NCI-H345 treated with DMSO at 0.1 percent for 48 hours (cell line): ENCODE results near the gene CLSTN2.

Experiments used
- DNase-seq: peaks from one replicate; lab custom pipeline; 2025; ENCODE audit not compliant: unreplicated experiment; lab: John Stamatoyannopoulos, UW

The CLSTN2 gene

DNA sequence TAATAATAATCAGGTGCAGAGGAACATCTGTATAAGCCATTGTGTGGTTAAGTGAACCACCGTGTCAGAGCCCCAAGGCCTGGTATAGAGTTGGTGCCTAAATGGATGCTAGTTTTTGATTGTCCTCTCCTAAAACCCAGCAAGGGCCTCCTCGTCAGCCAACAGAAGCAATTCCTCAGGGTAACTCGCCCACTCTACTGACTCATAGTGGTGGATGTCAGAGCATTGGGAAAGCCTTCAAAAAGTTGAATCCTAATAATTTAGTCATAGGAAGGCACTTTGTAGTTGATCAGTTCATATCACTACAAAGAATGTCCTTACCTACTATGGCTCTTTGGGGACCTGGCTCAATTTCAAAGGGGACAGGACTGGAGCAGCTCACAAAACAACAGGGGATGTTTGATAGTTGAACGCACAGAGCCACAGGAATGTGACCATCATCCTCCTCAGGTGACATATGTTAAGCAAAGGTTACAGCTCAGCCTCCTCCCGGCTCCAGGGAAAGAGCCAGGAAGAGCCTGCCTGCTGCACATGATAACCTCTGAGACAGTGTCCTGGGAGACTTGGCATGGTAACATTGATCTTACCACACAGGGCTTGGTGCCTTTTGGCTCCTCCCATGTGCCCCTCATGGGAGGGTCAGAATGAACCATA lies 338.7 kb downstream of the CLSTN2 start:
- no peak for DNase-seq

DNA sequence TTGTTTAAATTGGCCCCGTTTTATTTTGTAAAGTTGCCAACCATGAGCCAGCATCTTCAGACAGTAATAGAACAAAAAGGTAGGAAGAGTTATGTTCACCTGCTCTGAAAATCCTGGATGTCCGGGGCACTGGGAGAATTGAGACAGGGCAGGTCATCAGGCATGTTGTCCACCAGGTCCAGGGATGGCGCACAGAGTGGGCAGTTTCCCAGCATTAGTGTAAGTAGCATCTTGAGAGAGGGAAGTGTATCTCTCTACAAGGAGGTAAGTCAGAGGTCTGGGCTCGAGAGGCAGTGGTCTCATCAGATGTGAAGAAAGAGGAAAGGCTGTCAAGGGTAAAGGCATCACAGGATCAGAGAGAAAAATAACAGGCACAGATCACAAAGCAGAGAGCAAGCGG lies 339.4 kb downstream of the CLSTN2 start:
- no peak for DNase-seq

DNA sequence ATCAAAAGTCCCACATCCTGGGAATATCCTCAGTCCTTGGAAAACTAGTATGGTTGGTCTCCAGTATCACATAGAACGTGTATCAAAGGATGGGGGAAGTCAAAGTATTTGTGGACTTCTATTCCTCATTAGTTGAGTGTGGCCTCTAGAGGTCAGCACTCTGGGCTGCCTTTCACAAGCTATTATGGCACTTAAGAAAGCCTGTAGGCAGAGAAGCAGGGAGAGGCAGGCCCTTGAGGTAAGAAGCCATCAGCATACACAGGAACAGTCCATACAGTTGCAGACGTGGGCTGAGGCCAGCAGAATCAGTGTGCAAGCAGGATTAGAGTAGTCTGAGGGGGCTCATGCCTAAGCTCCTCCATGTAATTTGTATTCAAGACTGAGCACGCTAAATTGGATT lies 341.7 kb downstream of the CLSTN2 start:
- no peak for DNase-seq

DNA sequence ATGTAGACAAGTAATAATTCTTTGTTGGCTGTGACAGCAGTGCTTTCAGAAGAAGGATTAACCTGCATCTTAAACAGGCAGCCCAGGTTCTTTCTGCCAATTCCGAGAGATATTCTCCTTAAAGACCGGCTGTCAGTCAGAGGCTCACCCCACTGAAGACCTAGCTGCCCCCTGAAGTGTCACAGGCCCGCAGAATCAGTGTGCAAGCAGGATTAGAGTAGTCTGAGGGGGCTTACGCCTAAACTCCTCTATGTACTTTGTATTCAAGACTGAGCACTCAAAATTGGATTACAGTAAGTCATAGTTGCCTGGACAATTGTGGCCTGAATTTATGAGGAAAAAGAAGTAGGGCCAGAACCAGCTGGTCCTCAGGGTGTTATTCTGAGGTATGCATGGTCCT lies 342.9 kb downstream of the CLSTN2 start:
- DNase-seq: no peak

DNA sequence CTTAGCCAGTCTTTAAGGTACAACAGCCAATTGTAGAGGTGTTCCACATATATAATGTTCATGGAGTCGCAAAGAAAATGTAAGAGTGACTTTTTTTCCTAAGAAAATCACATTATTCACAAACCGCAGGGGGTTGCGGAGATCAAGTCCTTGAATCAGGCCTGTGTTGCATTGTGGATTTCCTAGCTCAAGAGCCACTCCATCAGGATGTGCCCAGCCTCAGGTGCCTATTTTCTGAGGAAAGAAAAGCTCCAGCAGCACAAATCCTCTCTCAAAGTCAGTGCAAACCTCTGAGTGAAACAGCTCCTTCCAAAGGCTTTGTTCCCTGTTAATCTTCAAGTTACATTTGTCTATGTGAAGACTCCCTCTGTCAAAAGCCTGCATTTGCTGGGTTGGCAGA lies 349.4 kb downstream of the CLSTN2 start:
- DNase-seq: no peak

DNA sequence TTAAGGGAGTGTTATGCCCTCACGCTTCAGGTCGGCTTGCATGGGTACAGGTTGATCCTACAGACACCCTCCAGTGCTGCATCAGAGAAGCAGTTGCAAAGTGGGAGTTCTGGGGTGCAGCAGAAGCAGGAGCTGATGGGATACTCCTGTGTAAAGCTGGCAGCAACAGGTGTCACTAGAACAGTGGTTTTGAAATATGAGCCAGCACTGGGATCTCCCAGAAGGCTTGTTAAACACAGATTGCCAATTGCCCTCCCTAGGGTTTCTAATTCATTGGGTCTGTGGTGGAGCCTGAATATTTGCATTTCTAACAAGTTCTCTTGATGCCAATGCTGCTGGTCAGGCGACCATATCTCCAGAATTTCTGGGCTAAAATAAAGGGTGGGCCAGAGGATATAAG lies 350.4 kb downstream of the CLSTN2 start:
- no peak for DNase-seq

DNA sequence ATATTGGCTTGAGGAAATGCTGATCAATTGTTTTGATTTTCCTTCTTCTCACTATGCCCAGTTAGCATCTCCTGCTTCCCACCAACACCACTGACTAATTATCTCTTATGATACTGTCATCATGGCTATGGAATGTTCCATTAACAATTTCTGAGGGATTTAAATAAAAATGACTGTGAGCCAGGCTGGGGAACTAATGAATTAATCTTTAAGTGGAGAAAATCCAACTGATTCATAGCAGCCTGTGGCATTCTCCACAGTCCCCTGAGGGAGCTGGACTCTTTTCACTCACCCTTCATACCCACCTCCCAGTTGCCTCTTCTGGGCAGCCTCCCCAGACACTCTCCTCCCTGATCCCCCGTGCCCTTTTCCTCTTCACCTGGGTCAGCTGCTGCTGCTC lies 353.6 kb downstream of the CLSTN2 start:
- no peak for DNase-seq

DNA sequence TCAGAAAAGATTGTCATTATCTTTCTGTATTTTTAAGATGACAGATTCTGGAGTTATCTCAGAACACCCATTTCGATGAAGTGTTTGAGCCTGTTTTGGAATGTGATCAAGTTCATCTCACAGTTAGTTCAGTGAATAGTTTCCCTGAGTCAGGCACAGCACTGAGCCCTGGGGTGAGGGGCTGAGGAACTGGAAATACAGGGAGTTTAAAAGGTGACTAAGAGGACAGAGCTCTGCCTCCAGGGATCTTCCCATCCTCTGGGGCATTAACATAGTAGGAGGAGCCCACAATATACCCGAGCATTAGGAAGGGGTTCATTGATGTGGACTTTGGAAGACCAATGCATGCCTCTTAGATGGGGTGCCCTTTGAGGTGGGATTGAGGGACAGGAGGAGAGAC lies 355.1 kb downstream of the CLSTN2 start:
- no peak for DNase-seq

DNA sequence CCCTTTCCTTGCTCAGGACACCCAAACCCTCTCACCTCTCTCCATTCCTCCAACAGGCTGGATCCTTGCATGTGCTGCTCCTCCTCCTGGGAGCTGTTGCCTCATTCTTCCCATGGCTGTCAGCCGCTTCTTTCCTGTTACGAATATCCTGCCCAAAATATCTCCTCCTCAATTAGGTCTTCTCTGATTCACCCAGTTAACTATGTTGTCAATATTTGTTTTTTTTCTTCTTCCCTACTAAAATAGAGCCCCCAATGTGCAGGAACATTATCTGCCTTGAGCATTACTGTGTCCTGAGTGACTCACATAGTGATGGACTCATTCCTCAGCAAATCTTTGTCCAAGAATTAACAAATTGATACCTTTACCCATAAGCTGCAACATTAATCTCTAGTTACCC lies 357.2 kb downstream of the CLSTN2 start:
- DNase-seq: no peak

DNA sequence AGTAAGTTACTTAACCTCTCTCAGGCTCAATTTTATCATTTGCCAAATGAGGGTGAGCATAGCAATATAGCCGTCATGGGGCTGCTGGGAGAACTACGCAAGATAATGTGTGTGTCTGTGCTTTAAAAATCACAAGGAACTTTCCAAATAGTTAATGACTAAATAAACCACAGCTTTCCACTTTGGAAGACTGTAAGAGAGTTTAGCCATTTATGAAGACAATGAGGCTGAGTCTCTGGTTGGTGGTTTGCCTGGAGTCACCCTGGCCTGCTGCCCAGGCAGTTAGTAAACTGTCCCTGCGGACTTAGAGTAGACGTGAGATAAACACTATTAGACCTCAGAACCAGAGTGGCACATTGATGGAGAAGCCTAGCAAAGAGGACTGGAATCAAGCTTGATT lies 357.7 kb downstream of the CLSTN2 start:
- DNase-seq: no peak

DNA sequence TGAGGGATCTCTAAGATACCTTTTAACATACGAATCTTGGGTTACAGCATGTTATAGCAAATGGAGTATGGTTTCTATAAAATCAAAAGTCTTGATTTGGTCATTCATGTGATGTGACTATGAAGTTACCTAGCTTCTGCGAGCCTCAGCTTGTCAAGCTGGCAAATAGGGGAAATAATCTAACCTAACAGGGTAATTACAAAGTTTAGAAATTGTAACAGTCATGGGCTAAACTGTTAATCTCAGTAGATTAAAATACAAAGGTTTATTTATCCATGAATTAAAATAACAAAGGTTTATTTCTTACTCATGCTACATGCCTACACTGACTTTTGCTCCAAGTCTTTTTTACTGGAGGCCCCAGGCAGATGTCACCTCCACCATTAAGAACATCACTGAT lies 359.1 kb downstream of the CLSTN2 start:
- no peak for DNase-seq

DNA sequence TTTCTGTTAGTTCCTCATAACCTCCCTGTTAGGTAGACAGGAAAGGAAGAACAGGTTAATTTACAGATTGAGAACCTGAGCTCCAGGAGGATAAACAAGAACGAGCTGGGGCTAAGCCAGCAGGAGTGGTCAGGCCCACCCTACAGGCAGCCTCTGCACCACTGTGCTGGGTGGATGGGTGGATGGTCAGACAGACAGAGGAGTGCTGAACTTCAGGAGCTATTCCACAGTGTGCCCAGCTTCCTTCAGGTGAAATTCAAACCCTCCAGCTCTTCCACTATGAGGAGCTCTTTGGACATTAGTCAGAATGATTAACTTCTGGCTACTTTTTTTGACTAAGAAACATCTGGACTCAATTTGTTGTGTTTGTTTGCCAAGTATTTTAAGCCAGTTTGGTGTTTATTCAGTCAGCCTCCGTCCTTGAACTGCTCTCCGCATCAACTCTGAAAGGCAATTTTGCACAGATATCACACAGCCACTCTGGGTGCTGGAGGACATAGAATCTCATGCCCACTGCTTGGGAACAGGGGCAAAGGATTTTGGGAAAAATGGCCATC lies 361.9 kb downstream of the CLSTN2 start:
- DNase-seq: no peak

DNA sequence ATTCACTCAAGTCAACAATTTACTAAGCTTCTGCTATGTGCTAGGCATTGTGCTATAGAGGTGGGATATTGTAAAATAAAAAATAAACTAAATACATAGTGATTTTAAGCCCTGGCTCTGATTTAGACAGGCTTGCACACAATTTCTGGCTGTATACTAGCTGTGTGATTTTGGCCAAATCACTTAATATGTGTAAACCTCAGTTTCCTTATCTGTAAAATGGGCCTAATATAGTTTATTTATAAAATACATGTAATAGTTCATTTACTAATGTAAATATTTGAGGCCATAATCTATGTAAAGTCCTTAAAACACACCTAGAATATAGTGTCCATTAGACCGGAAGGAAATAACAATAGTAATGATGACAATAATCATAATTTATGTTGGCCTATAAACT lies 363.1 kb downstream of the CLSTN2 start:
- DNase-seq: no peak

DNA sequence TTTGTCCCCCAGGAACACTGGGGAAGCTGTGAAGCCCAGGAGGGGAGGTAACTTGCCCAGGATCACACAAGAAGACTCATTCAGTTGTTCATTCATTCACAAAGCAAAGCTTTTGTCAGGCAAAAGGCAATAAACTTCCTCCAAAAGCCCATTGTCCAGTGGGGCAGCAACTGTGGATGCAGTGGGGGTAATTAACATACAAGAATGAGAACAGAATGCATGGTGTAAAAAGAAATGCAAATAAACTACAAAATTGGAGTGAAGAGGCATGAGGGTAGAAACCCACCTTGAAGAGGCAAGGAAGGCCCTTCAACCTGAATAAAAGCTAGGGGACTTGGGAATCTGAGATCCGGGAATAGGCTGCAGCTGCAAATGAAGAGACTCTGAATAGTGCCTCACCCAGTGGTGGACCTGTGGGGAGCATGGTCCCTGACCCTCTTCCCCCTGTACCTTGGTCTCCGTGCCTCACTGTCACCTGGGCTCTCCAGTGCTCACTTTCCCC lies 363.6 kb downstream of the CLSTN2 start:
- no peak for DNase-seq

DNA sequence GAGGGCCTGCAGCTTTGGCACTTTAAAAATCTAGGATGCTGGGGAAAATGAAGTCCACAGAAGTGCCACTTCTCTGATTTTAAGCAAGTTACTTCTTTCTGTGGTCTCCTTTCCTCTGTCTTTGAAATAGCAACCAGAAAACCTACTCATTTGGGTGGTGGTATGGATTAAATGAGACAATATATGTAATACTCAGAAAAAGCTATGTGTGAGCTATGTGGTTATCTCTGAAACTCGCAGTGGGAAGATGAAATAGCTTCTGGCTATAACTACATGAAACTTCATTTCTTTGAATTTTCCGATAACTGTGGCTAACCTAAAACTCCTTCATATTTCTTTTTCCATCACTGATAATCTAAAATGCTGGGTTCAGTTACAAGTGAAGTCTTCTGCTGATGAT lies 368.9 kb downstream of the CLSTN2 start:
- no peak for DNase-seq

DNA sequence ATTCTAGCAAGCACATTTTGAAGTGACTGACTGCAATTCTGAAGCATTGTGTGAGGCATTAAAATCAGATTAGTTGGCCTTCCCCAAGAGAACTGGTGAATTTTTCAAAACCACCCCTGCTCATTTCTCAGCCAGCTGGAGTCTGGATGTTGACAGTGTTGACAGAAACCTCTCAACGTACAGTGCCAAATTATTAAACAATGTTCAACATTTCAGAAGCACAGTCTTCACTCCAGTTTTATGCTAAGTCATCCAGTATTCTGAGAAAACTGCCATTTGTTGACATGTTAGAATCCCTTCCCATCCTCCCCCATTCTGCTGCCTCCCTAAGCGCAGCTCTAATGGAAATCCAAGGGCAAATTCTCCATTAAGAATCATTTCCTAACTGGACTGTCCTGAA lies 373.6 kb downstream of the CLSTN2 start:
- no peak for DNase-seq

DNA sequence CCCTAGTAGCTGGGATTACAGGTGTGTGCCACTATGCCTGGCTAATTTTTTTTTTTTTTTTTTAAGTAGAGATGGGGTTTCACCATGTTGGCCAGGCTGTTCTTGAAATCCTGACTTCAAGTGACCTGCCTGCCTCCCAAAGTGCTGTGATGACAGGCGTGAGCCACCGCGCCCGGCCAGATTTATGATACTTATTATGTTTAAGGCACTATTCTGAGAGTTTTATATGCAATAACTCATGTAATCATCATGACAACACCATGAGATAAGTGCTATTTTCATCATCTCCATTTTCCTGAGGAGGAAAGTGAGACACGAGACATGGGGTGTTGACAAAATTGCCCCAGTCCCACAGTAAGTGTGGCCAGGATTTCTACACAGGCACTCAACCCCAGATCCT lies 376.4 kb downstream of the CLSTN2 start:
- no peak for DNase-seq

DNA sequence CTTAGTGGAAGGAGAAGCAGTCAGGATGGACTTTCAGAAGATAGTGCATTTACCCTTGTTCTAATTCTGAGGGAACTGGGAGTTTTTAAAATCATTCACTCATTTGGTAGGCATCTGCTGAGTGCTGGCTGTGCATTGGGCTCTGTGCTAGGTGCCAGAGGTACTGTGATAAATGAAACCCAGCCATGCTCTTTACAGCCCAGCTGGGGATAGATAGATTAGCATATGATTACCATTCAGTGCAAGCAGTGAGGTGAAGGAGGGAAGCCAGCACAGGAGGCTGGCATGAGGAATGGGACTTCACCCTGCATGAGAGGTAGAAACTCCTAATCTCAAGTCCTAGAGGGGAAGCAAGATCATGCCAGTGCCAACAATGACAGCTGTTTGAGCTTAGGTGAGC lies 381.0 kb downstream of the CLSTN2 start:
- no peak for DNase-seq

DNA sequence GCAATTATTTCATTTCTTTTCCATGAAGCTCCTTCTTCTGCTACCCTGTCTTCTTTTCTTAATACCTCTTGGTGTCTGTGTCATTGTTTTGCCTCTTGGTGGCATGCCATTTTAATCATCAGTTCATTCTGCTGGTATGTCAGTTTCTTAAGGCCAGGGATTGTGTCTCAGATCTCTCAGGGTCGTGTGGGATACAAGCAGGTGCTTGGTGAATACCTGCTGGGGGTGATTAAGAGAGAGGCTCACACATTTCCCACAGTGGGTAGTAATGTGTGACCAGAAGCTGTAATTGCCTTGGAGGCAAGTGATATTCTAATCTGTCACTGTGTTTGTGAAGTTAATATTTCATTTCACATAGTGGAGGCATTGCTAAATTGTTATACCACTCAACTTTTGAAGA lies 381.5 kb downstream of the CLSTN2 start:
- DNase-seq: no peak

DNA sequence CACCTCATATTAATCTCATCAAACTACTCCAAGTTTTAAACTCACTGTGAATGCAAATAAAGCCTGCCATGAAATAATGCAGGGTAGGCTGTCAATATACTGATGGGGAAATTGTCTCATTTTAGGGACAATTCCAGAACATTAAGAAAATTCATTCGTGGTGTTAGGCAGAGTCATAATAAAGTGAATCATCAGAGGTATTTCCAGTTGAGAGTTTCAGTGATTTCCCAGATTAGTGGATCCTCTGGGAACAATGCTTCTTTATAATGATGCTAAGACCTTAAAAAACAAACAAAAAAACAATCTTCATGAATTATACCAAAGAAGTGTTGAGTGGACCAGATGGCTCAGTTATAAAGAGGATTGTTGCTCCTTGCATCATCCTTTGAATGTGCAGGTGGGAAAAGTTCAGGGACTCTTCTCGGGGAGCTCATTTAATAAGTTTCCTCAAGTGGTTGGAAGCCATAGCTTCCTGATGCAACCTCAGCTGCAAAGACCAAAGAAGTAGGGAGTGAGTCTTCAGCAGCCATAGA lies 381.9 kb downstream of the CLSTN2 start:
- no peak for DNase-seq

DNA sequence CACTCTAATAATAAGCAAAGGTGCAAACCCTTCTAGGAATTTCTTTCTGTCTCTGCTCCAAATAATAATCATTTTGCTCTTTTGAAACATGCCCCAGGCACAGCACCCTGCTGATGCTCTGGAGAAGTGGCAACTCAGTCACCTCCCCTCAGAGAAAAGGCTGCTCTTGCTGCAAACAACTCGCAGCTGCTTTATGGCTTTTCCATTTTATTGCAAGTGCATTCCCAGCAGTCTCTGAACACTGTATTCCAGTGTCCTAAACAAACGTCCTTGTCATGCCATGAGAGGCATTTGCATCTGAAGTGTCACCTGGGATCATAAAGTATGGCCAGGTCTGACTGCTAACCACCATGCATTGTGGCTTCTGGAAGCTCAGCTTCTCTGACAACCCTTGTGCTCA lies 384.8 kb downstream of the CLSTN2 start:
- DNase-seq: peak; percentile 56

DNA sequence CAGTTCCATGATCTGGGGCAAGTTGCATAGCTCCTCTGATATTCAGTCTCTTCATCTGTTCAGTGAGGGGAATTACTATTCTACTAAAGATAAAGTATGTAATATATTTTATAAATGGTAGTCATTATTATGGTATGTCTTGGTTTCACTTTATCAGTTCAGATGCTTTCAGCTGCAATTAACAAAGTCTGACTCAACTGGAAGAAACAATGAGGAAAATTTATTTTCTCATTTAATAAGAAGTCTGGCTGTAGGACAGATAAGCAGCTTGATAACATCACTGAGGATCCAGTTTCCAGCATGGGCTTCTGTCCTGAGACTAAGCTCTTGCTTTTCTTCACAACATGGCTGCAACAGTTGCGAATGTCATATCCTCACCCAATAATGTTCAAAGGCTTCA lies 388.6 kb downstream of the CLSTN2 start:
- no peak for DNase-seq

DNA sequence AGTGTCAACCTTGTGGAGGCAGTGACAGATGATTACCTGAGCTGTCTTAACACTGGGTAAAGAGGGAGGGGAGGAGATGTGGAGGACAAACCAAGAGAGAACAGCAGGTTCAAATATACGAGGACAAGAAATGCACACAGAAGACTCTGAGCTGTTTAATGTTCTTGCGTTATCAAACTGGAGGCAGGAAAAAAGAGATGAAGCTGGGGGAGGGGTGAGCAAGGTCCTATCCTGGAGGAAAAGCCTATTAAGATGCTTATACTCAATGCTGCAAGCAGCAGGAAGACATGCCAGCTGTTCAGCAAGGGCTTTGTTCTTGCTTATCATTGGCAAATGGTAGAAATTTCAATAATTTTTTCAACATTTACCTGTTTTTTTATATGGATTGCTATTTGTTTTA lies 397.1 kb downstream of the CLSTN2 start:
- DNase-seq: no peak
